NB4 (cell line): ENCODE measurements around the gene PAX3.

Source experiments
- MYC ChIP-seq: IDR thresholded peaks from 2 replicates; pipeline ENCODE4 v1.6.1; 2011; ENCODE audit warnings: low read depth, low read length
- POLR2A ChIP-seq: IDR thresholded peaks from 2 replicates; pipeline ENCODE4 v1.6.1; 2011; ENCODE audit warnings: mild to moderate bottlenecking; ENCODE audit not compliant: insufficient read length; ENCODE audit errors: extremely low read depth
- TF ChIP-seq, protein P1 (sequence below): IDR thresholded peaks from one replicate; pipeline ENCODE4 v1.5.1; 2012; ENCODE audit warnings: low read depth, low read length
- TF ChIP-seq, protein P2 (sequence below): IDR thresholded peaks from 2 replicates; pipeline ENCODE4 v1.6.1; 2011; ENCODE audit warnings: low read depth, low read length

DNA sequence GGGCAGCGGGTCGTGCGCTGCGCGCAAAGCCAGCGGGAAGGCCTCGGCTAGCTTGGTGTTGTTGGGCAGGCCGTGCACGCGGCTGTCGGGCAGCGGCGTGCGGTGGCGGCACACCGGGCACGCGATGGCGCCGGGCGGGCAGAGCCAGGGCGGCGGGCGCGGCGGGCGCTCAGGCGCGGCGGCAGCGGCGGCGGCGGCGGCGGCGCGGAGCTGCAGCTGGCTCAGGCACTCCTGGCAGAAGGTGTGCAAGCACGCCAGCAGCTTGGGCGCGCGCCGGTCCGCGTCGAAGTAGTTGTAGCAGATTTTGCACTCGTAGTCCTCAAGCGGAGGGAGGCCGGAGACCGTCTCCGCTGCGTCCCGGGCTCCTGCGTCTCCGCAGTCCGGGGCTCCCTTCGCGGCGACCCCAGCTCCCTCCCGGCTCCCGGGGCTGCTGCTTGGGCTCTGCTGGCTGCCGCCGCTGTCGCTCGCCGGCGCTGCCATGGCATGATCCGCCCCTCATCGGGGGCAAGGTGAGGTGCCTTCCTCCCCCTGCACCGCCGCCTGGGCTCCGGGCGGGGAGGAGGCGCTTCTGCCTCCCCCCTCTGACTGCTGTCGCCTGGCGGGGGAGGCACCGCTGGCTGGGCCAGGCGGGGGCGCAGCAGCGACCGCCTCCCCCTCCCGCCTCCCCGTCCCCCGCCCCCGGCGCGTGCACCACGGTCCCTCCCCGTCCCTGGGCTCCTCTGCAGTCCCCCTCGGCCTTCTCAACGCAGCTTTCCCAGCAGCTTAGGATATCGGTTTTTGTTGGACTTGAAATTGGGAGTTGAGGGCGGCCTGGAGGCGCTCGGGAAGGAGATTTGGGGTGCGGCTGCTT, 21.0 kb upstream of the PAX3 start:
- TF ChIP-seq, protein P1, sequence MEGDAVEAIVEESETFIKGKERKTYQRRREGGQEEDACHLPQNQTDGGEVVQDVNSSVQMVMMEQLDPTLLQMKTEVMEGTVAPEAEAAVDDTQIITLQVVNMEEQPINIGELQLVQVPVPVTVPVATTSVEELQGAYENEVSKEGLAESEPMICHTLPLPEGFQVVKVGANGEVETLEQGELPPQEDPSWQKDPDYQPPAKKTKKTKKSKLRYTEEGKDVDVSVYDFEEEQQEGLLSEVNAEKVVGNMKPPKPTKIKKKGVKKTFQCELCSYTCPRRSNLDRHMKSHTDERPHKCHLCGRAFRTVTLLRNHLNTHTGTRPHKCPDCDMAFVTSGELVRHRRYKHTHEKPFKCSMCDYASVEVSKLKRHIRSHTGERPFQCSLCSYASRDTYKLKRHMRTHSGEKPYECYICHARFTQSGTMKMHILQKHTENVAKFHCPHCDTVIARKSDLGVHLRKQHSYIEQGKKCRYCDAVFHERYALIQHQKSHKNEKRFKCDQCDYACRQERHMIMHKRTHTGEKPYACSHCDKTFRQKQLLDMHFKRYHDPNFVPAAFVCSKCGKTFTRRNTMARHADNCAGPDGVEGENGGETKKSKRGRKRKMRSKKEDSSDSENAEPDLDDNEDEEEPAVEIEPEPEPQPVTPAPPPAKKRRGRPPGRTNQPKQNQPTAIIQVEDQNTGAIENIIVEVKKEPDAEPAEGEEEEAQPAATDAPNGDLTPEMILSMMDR = peak; percentile 21
- TF ChIP-seq MYC (no peak), POLR2A (no peak)
- TF ChIP-seq, protein P2, sequence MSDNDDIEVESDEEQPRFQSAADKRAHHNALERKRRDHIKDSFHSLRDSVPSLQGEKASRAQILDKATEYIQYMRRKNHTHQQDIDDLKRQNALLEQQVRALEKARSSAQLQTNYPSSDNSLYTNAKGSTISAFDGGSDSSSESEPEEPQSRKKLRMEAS = no peak
